Stimulated activated CD4-positive, alpha-beta T cell treated with anti-CD3 and anti-CD28 coated beads, TNF-alpha, amount 100 ng/mL, for 4 hours (primary cell): ENCODE data around the gene ATF7IP2.
A peak's percentile ranks its signal among the peaks of the same experiment; 100 is the strongest.
"Not testable (repeated sequence)": the region's sequence is repeated elsewhere in the genome, so short reads cannot be mapped to it uniquely, and the experiment has no call there.

ENCODE experiments used
- DNase-seq, 3 experiments: peaks; one replicate each; pipeline ENCODE4 v3.0.0-alpha.2; 2020; ENCODE audit warnings: low read depth in 3 of 3

ATF7IP2 gene, protein sequence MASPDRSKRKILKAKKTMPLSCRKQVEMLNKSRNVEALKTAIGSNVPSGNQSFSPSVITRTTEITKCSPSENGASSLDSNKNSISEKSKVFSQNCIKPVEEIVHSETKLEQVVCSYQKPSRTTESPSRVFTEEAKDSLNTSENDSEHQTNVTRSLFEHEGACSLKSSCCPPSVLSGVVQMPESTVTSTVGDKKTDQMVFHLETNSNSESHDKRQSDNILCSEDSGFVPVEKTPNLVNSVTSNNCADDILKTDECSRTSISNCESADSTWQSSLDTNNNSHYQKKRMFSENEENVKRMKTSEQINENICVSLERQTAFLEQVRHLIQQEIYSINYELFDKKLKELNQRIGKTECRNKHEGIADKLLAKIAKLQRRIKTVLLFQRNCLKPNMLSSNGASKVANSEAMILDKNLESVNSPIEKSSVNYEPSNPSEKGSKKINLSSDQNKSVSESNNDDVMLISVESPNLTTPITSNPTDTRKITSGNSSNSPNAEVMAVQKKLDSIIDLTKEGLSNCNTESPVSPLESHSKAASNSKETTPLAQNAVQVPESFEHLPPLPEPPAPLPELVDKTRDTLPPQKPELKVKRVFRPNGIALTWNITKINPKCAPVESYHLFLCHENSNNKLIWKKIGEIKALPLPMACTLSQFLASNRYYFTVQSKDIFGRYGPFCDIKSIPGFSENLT

DNA sequence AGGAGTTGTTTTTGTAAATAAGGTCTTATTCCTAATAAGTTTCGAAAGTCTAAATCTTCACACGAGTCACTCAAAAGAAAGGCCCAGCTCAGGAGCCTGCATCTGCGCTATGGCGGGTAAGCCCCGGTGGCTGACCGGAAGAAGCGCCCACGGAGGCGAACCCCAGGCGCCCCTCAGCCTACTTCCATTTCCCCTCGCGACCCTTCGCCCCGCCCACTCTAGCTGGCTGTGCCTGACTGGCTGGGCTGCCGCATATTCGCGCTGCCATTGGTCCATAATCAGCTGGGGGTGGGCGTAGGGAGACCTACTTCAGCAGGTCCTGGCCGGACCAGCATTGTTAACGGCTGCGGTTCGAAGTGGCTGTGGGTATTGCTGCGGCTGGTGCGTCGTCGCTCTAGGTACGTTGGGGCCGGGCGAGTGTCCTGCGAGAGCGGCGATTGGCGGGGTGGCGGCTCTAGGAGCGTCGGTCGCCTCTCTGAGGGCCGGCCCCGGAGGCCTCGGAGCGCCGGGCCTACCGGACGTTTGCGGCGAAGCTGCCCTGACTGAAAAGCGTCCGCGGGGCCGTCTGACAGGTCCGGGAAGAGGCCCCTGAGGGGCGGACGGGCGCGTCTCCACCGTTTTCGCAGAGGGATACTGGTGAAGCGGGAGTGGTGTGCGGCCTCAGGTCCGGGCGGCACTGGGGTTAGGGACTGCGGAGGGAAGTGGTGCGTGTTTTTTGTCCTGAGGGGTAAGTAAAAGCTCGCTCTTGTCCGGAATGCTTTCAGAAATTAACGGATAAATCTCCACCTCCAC, at the start of gene ATF7IP2:
ATF7IP2 (plus strand) TSS at position 337 of the 792 bp plus-strand sequence. CDS start 44,560 bp downstream, outside the sequence.
- DNase-seq = peak; percentile 79 to 81 (median 80)

DNA sequence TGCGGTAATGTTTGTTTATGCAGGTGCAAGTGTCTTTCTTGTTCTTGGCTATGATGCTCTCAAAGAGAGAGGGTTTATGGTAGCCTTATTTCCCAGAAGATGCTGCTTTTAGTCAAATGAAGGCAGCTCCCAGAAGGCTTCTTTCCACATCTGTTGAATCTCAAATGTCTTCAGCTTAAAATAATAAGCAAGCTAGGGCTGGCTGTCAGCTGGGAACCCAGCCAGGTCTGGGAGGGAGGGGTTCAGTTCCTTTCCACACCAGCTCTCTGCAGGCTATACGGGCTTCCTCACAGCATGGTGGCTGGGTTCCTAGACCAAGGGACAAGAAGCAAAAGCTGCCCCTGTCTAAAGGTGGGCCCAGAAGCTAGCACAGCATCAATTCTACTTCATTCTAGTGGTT, 47.4 kb upstream of the ATF7IP2 start:
- no peak for DNase-seq

- DNase-seq = no peak
Measured at GRCh38 chr16:10339777-10340732, 45.8 kb upstream of the ATF7IP2 start.

DNA sequence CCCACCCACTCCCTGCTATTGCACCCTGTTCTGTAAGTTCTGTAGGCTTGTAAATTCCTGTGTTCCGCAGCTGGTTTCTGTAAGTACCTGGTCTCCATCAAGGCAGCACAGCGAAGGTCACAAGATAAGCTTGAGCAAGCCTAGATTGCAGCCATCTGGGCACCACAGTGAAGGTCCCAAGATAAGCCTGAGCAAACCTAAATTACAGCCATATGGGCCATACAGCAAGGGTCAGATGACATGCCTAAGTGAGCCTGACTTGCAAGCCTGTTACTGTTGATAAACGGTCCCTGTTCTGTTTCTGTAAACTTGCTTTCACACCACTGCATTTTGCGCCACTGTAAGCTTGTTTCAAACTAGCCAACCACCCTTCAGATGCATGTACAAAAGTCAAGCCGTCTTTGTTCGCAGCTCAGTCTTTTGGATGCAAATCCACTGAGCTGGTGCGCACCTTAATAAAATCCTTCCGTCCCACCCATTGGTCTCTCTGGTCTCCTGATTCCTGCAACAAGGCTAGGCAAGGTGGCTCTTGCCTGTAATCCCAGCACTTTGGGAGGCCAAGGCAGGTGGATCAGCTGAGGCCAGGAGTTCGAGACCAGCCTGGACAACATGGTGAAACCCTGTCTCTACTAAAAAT, 42.6 kb upstream of the ATF7IP2 start:
- DNase-seq = no peak

DNA sequence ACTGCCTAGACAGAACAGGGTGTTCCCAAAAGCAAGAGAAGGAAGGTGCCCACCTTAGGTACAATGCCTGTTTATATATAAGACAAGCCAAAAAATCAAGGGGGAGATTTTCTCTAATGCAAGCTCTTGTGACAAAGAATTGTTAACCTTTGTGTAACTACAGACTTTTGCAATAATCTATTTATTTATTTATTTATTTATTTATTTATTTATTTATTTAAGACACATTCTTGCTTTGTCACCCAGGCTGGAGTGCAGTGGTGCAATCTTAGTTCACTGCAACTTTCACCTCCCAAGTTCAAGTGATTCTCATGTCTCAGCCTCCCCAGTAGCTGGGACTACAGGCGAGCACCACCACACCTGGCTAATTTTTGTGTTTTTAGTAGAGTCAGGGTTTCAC, 41.2 kb upstream of the ATF7IP2 start:
- DNase-seq = not testable (repeated sequence)

DNA sequence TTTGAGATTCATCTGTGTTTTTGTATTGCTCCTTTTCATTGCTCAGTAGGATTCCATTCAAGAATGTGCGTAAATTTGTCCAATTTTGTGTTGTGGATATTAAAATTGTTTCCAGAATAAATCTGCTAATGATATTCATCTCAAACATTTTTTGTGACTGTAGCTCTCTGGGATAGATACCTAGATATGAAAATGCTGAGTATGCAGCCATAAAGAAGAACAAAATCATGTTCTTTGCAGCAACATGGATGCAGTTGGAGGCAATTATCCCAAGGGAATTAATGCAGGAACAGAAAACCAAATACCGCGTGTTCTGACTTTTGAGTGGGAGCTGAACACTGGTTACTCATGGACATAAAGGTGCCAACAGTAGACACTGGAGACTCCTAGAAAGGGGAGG, 40.2 kb upstream of the ATF7IP2 start:
- DNase-seq = no peak

DNA sequence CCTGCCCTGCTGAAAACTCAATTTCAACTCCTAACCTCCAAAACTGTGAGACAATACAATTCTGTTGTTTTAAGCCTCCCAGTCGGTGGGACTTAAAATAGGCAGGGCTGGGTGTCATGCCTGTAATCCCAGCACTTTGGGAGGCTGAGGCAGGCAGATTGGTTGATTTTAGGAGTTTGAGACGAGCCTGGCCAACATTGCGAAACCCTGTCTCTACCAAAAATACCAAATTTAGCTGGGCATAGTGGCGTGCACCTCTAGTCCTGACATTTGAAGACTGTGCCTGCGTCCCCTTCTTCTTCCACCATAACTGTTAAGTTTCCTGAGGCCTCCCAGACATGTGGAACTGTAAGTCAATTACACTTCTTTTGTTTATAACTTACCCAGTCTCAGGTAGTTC, 36.0 kb upstream of the ATF7IP2 start:
- no peak for DNase-seq

DNA sequence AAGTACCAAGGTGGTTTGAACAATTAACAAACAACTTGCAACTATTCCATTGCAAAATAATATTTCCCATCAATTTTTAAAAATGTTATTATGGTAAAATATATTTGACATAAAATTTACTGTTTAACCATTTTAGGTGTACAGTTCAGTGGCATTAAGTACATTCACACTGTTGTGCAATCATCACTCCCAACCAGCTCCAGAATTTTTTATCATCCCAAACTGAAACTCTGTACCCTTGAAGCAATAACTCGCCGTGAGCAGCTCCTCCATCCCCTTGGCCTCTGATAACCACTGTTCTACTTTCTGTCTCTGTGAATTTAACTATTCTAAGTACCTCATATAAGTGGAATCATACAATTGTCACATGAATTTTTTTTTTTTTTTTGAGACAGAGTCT, 33.6 kb upstream of the ATF7IP2 start:
- no peak for DNase-seq

DNA sequence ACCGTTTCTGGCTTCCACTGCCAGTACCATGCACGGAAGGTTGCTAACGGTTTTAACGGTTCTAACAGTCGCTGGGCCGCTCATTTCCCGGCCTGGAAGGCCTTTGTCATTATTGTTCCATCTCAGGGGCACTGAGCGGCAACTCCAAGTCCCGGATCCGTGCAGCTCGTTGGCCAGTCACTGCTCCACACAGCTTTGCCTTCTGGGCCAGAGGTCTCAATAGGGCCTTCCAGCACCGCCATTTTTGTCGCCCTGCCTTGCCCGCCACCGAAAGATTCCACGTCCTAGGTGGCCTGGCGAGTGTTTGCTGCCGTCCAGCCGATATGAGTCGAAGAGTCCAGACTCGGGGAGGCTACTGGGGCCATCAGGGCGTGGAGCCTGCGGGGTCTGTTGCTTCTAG, 30.3 kb upstream of the ATF7IP2 start:
- no peak for DNase-seq

GRCh38 chr16:10356870-10357842, 28.7 kb upstream of the ATF7IP2 start:
- no peak for DNase-seq

DNA sequence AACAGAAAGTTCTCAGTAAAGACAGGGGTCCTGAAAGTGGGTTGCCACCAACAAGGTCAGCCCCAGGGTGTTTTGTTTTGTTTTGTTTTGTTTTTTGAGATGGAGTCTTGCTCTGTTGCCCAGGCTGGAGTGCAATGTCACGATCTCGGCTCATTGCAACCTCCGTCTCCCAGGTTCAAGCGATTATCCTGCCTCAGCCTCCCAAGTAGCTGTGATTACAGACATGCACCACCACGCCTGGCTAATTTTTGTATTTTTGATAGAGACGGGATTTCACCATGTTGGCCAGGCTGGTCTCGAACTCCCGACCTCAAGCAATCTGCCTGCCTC, 24.1 kb upstream of the ATF7IP2 start:
- DNase-seq = not testable (repeated sequence)

DNA sequence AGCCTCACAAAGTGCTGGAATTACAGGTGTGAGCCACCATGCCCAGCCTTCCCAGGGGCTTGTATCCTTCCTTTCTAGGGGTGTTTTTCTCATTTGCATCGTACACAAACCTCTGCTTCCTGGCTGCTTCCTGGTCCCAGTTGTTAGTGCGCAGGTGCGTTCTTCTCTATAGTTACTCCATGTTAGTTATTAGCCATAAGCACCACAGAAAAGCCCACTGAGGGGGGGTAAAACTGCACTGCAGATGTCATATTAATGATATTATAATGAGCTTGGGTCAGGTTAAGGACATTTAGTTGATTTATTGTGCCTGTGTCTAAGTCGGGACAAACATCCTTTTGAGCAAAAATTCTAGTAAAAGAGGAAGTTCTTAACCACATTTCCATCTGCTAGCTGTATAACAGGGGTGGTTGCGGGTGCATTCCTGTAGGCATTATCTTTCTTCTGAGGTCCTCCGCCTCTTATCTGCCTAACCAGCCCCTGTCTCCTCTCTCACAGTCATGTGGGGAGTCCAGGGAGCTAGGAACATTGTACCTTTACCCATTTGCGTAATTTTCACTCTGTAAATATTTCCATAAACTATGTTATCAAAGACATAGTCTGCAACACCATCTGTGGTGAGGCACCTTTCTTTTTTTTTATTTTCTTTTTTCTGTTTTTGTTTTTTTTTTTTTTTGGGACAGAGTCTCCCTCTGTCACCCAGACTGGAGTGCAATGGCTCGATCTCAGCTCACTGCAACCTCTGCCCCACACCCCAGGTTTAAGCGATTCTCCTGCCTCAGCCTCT, 23.6 kb upstream of the ATF7IP2 start:
- DNase-seq = no peak

- DNase-seq = not testable (repeated sequence)
Measured at GRCh38 chr16:10362864-10363197, 23.0 kb upstream of the ATF7IP2 start.

- not testable (repeated sequence) for DNase-seq
Measured at GRCh38 chr16:10366619-10367018, 19.2 kb upstream of the ATF7IP2 start.

- no peak for DNase-seq
Measured at GRCh38 chr16:10367616-10368188, 18.2 kb upstream of the ATF7IP2 start.

DNA sequence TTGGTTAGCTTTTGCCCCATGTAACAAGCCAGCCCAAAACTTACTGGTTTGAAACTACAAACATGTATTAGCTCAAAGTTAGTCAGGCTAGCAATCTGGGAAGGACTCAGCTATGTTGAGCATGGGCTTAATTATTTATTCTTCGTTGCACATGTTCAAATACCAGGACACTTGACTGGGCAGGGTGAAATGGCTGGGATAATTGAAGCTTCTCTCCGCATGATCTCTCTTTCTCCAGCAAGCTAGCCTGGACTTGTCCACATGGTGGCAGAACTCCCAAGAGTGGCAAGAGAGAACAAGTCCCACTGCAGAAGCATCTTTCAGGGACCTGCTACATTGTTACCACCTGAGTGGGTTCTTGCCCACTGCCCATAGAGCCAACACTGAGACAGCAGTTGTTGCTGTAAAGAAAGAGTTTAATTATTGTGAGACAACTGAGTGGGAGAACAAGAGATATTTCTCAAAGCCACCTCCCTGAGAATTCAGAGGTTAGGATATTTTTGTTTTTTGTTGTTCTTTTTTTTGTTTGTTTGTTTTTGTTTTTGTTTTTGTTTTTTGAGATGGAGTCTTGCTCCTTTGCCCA, 16.8 kb upstream of the ATF7IP2 start:
- DNase-seq = no peak

- DNase-seq = no peak
Measured at GRCh38 chr16:10370096-10370726, 15.7 kb upstream of the ATF7IP2 start.

- DNase-seq = no peak
Measured at GRCh38 chr16:10371592-10371991, 14.3 kb upstream of the ATF7IP2 start.
